Measurements from ENCODE around the gene PRMT1. TPM values are rescaled to one million over a fixed set of nuclear protein-coding genes. Genes with fewer than 3 reads are reported as not detected.

Gene PRMT1
- 271 and 406 TPM in 2 replicates for total RNA-seq

GRCh38 chr19:49677231-49677900, at the start of gene PRMT1:
TSS of gene PRMT1 (plus strand) at chr19:49677271. CDS start at chr19:49677281, 10 bp downstream.

GRCh38 chr19:49640113-49640898, 36.8 kb upstream of the PRMT1 start, which contains the start of gene RRAS:
TSS of gene RRAS (minus strand) at chr19:49640143. CDS start at chr19:49640098, 45 bp downstream.

GRCh38 chr19:49641688-49642491, 35.2 kb upstream of the PRMT1 start, which contains the start of gene SCAF1:
TSS of gene SCAF1 (plus strand) at chr19:49642209. CDS start at chr19:49645027, 2,818 bp downstream.

GRCh38 chr19:49665351-49666119, 11.5 kb upstream of the PRMT1 start, which contains the start of the genes BCL2L12 and IRF3:
TSS of gene BCL2L12 (plus strand) at chr19:49665933. CDS start at chr19:49666693, 760 bp downstream.
TSS of gene IRF3 (minus strand) at chr19:49665857. CDS start at chr19:49664838, 1,019 bp downstream.

GRCh38 chr19:49689133-49690078, 12.3 kb downstream of the PRMT1 start, which contains the start of gene ADM5:
TSS of gene ADM5 (plus strand) at chr19:49689594. CDS start at chr19:49689838, 244 bp downstream.

GRCh38 chr19:49690656-49691242, 13.7 kb downstream of the PRMT1 start, which contains the start of gene CPT1C:
TSS of gene CPT1C (plus strand) at chr19:49691116. CDS start at chr19:49692253, 1,137 bp downstream.

Other genes starting within 250 kb of the PRMT1 start
- under 0.01 and 0.19 TPM in 2 replicates for gene SLC17A7, start 235.7 kb upstream of the PRMT1 start, total RNA-seq
- gene PIH1D1, start 225.5 kb upstream of the PRMT1 start, total RNA-seq, result 100 and 117 TPM in 2 replicates
- 27.2 and 40.8 TPM in 2 replicates for gene ALDH16A1, start 224.0 kb upstream of the PRMT1 start, total RNA-seq
- 3.3 and 5.2 TPM in 2 replicates for gene FLT3LG, start 203.1 kb upstream of the PRMT1 start, total RNA-seq
- 2,656 and 2,860 TPM in 2 replicates for gene RPL13A, start 189.7 kb upstream of the PRMT1 start, total RNA-seq
- 2,801 and 3,340 TPM in 2 replicates for gene RPS11, start 180.8 kb upstream of the PRMT1 start, total RNA-seq
- gene FCGRT, start 164.6 kb upstream of the PRMT1 start, total RNA-seq, result 55.8 and 68.3 TPM in 2 replicates
- 292 and 325 TPM in 2 replicates for gene RCN3, start 149.3 kb upstream of the PRMT1 start, total RNA-seq
- 81.4 and 103 TPM in 2 replicates for gene NOSIP, start 96.7 kb upstream of the PRMT1 start, total RNA-seq
- gene PRRG2, start 96.0 kb upstream of the PRMT1 start, total RNA-seq, result 0.25 and 0.92 TPM in 2 replicates
- 2.1 and 3.0 TPM in 2 replicates for gene PRR12, start 86.1 kb upstream of the PRMT1 start, total RNA-seq
- gene RRAS, start 37.1 kb upstream of the PRMT1 start, total RNA-seq, result 44.3 and 46.8 TPM in 2 replicates
- gene SCAF1, start 35.1 kb upstream of the PRMT1 start, total RNA-seq, result 11.1 and 13.1 TPM in 2 replicates
- 61.1 and 65.4 TPM in 2 replicates for gene IRF3, start 11.4 kb upstream of the PRMT1 start, total RNA-seq
- gene BCL2L12, start 11.3 kb upstream of the PRMT1 start, total RNA-seq, result 2.2 and 4.0 TPM in 2 replicates
- gene ADM5, start 12.3 kb downstream of the PRMT1 start, total RNA-seq, result 0.25 and 0.40 TPM in 2 replicates
- 10.4 and 21.8 TPM in 2 replicates for gene CPT1C, start 13.8 kb downstream of the PRMT1 start, total RNA-seq
- gene TSKS, start 86.0 kb downstream of the PRMT1 start, total RNA-seq, result 0.06 and 0.13 TPM in 2 replicates
- gene AP2A1, start 89.7 kb downstream of the PRMT1 start, total RNA-seq, result 78.3 and 86.3 TPM in 2 replicates
- gene FUZ, start 136.0 kb downstream of the PRMT1 start, total RNA-seq, result 24.3 and 25.8 TPM in 2 replicates
- gene MED25, start 141.0 kb downstream of the PRMT1 start, total RNA-seq, result 16.5 and 16.6 TPM in 2 replicates
- 51.7 and 55.0 TPM in 2 replicates for gene PTOV1, start 173.9 kb downstream of the PRMT1 start, total RNA-seq
- 52.4 and 58.9 TPM in 2 replicates for gene PNKP, start 190.3 kb downstream of the PRMT1 start, total RNA-seq
- gene AKT1S1, start 200.1 kb downstream of the PRMT1 start, total RNA-seq, result 11.0 and 12.4 TPM in 2 replicates
- 9.4 and 12.5 TPM in 2 replicates for gene TBC1D17, start 200.4 kb downstream of the PRMT1 start, total RNA-seq
- 0.13 and 0.56 TPM in 2 replicates for gene IL4I1, start 219.6 kb downstream of the PRMT1 start, total RNA-seq

Data from aortic smooth muscle cell (primary cell).